ENCODE measurements around the gene SERPING1.

The SERPING1 gene

DNA sequence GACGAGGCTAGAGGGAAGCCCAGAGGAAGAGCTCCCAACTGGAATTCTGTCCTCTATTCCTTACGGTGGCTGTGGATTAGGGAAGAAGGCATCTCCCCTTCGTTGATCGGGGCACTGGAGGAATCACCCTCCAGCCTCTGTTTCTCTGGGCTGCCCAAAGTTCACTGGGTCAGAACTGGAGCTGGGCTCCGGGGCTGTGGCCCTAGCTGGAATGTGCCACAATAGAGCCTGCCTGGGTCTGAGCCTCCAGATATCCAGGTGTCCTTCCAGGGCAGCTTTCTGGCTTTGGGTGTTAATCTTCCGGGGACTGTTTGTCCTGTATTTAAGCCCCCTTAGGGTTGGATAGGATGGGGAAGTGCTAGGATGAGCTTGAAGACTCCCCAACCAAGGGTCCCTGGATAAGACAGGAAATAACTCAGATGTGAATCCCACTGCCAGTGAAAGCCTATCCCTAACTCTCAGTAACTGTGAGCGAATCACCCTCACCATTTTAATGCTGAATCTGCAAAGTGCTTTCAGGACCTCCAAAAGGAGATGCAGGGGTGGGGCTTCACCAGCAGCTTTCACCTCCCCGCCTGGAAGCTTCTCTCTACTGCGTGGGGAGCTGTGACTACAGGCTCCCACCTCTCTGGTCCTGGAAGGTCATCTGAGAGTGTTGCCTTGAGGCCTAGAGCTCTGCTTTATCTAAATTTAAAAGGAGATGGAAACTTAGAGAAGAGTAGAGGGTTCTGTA lies 42.7 kb downstream of the SERPING1 start:
- TF ChIP-seq, protein P1, sequence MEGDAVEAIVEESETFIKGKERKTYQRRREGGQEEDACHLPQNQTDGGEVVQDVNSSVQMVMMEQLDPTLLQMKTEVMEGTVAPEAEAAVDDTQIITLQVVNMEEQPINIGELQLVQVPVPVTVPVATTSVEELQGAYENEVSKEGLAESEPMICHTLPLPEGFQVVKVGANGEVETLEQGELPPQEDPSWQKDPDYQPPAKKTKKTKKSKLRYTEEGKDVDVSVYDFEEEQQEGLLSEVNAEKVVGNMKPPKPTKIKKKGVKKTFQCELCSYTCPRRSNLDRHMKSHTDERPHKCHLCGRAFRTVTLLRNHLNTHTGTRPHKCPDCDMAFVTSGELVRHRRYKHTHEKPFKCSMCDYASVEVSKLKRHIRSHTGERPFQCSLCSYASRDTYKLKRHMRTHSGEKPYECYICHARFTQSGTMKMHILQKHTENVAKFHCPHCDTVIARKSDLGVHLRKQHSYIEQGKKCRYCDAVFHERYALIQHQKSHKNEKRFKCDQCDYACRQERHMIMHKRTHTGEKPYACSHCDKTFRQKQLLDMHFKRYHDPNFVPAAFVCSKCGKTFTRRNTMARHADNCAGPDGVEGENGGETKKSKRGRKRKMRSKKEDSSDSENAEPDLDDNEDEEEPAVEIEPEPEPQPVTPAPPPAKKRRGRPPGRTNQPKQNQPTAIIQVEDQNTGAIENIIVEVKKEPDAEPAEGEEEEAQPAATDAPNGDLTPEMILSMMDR (IDR thresholded peaks at IDR 0.05; ENCODE audit: control insufficient read depth, extremely low read depth, insufficient read depth): no peak
- no peak for DNase-seq (ENCODE audit: low read depth)
- no peak overlapping the region for H3K4me3 ChIP-seq (ENCODE audit: low read depth, low read length)

DNA sequence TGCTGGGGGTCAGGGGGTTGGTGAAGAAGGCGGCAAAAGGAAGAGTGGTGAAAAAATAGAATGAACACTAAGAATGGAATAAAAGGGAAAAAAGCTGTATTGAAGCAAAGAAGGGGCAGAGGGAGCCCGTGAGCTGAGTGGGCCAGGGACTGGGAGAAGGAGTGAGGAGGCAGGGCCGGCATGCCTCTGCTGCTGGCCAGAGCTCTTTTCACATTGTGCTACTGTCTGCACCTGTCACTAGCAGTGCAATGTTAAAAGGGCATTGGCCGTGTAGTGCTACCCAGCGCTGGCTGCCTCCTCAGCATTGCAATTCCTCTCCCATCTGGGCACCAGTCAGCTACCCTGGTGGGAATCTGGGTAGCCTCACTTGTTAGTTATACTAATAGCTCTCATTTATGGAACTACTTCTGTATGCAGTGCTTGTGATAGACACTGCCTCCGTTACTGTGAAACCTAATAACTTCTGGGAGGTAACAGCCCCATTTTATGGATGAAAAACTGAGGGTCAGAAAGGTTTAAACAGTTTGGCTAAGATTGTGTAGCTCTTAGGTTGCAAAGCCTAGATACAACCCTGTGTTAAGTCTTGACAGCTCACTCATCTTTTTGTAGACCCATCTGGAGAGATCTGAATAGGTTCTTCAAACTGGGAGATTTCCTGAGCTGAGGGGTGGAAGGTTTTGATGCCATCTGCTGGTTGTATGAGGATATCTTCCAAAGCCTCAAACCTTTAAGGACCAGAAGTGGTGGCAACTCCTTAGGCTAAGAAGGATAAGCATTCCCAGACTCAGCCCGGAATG lies 43.7 kb downstream of the SERPING1 start:
- H3K4me3 ChIP-seq (ENCODE audit: low read depth, low read length): no peak overlapping the region
- TF ChIP-seq, protein P1 (IDR thresholded peaks at IDR 0.05; ENCODE audit: control insufficient read depth, extremely low read depth, insufficient read depth): peak; percentile 61
- peak; percentile 31 for DNase-seq (ENCODE audit: low read depth)

DNA sequence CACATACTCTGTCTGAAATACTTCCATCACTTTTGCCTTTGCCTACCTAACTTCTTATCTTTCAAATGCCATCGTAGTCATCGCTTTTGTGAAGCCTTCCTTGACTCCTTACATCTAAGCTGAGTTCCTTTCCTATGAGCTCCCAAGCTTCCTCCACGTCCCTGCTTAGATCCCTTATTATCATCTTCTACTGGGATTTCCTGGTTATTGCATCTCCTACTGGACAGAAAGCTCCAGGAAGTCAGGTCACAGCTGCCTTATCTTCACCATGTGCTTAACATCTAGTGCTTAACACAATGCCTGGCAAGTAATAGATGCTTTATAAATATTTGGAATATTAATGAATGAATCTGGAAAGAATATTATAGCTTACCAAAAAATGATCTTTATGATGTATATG lies 46.3 kb downstream of the SERPING1 start:
- no peak for DNase-seq (ENCODE audit: low read depth)
- no peak overlapping the region for H3K4me3 ChIP-seq (ENCODE audit: low read depth, low read length)
- TF ChIP-seq, protein P1 (IDR thresholded peaks at IDR 0.05; ENCODE audit: control insufficient read depth, extremely low read depth, insufficient read depth): no peak

DNA sequence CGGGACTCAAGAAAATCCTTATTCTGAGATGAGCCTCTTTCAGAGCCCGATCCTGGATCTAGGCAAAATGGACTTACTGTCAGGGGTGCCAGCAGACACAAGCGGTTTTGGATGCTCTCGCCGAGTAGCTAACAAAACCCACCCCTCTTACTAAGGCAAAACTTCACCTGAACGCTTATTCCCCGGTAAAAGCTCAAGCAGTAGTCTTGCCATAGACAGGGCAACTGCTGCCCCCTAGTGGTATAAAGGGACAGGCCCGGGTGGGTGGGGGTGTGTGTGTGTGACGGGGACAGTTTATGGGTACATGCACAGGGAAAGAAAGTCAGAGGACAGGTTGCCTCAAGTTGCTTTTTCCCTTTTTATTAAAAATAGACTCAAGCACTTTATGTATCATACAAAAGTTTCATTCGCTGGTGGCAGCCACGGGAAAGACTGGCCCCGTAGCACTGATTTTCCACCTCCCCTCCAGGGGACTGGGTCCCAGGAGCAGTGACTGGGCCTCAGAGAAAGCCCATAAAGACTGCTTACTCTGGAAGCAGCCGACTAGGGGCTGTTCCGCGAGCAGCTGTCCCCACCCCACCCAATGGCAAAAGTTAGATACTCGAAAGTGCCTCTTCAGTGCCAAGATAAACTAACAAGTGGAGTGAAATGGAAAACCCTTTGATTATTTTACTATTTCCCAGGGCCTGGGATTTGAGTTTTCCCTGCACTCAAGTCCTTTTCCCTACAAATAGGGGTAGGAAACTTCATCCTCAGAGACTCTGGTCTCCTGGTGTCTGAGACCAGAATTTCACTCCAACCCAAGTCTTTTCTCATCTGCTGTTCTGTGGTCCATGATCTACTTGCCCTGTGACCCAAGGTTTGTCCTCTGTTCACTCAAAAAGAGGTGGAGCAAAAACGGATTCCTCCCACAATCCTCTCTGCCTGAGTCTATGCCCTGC lies 47.5 kb downstream of the SERPING1 start:
- DNase-seq (ENCODE audit: low read depth): no peak
- no peak overlapping the region for H3K4me3 ChIP-seq (ENCODE audit: low read depth, low read length)
- TF ChIP-seq, protein P1 (IDR thresholded peaks at IDR 0.05; ENCODE audit: control insufficient read depth, extremely low read depth, insufficient read depth): peak; percentile 84

DNA sequence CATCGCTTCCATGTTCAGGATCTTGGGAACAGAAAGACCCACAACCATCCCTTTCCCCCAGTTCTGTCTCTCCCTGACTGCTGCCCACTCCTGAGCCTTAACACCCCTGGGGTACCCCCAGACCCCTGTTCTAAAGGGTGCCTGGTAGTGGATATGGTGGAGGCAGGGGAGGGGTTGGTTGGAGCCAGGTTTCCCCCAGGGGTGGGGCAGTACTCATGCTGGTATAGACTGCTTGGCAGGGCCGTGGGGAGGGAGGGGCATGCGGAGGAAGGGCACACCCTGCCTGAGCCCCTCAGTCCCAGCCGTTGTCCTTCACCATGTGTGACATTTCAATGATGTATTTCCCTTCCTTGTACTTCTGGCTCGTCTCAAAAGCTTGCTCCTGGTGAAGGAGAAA lies 48.2 kb downstream of the SERPING1 start:
- TF ChIP-seq, protein P1 (IDR thresholded peaks at IDR 0.05; ENCODE audit: control insufficient read depth, extremely low read depth, insufficient read depth): no peak
- H3K4me3 ChIP-seq (ENCODE audit: low read depth, low read length): no peak overlapping the region
- DNase-seq (ENCODE audit: low read depth): no peak

DNA sequence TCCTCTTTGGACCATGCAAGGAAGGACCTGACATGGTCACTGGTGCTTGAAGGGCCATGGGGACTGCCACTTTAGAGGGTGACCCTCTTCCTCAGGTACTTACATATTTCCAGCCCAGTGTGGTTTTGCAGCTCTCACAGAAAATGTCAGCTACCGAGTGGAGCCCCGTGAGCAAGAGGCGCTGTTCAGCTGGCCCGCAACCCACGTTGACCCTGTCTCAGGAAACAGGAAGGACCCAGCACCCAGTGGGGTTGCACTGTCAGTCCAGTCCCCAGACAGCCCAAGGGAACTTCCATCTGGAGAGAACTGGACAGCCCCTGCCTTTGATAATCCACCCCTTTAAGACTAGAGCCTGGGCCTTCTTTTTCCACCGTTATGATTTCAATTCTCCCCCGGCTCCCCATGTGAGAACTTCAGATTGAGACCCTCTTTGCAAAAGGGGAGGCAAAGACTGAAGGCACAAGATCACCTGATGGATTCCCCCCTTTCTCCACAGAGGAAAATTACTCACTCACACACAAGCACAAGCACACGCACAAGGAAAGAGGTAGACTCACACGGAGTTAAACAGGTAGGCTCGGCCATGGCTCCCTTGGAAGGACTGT lies 48.8 kb downstream of the SERPING1 start:
- DNase-seq (ENCODE audit: low read depth): no peak
- H3K4me3 ChIP-seq (ENCODE audit: low read depth, low read length): no peak overlapping the region
- TF ChIP-seq, protein P1 (IDR thresholded peaks at IDR 0.05; ENCODE audit: control insufficient read depth, extremely low read depth, insufficient read depth): no peak

All from LNCaP clone FGC (cell line).